MCF 10A (cell line): ENCODE results near the gene ELP5. TPM values are rescaled to one million over a fixed set of nuclear protein-coding genes. Genes with fewer than 3 reads are reported as not detected.

Experiments
- BruUV-seq: library from RNA; stranded (reverse); fragments of 400-500 nt; replicated peaks from 2 replicates; lab custom pipeline; 2021; lab: Mats Ljungman, UMichigan
- CTCF ChIA-PET: fragments of 300-600 bp; sonication (Branson Sonifier 250); formaldehyde crosslinking; extraction: SDS; loops from one replicate; lab custom pipeline; 2021; ENCODE audit warnings: antibody characterized with exemption, inconsistent platforms; lab: Yijun Ruan, JAX
- POLR2A ChIA-PET: fragments of 300-600, 350-650 bp; sonication (Branson Sonifier 250); formaldehyde crosslinking; extraction: SDS; loops from one replicate; lab custom pipeline; 2020; ENCODE audit warnings: antibody characterized with exemption, inconsistent platforms; lab: Yijun Ruan, JAX
- DNase-seq: peaks from one replicate; pipeline ENCODE4 v3.0.0-alpha.2; 2018; ENCODE audit not compliant: unreplicated experiment
- H3K27ac Mint-ChIP-seq: one replicate; pipeline ENCODE4 v1.8.0; 2022; ENCODE audit warnings: mild to moderate bottlenecking, low read depth, mixed read lengths; ENCODE audit not compliant: unreplicated experiment
- H3K27me3 Mint-ChIP-seq: one replicate; pipeline ENCODE4 v1.8.0; 2022; ENCODE audit warnings: mixed read lengths; ENCODE audit not compliant: insufficient read depth, unreplicated experiment
- H3K36me3 Mint-ChIP-seq: one replicate; pipeline ENCODE4 v1.8.0; 2022; ENCODE audit warnings: mild to moderate bottlenecking, moderate library complexity, mixed read lengths; ENCODE audit not compliant: insufficient read depth, unreplicated experiment
- H3K4me1 Mint-ChIP-seq: one replicate; pipeline ENCODE4 v1.8.0; 2022; ENCODE audit warnings: mixed read lengths; ENCODE audit not compliant: insufficient read depth, unreplicated experiment
- H3K4me3 Mint-ChIP-seq: one replicate; pipeline ENCODE4 v1.8.0; 2022; ENCODE audit warnings: mild to moderate bottlenecking, moderate library complexity, mixed read lengths; ENCODE audit not compliant: unreplicated experiment
- H3K9me3 Mint-ChIP-seq: one replicate; pipeline ENCODE4 v1.8.0; 2022; ENCODE audit warnings: mixed read lengths; ENCODE audit not compliant: unreplicated experiment
- CTCF ChIP-seq: fragments of 200-600 bp; IDR thresholded peaks from one replicate; pipeline ENCODE4 v1.8.0; 2022; ENCODE audit warnings: antibody characterized with exemption, mild to moderate bottlenecking; ENCODE audit not compliant: unreplicated experiment
- intact Hi-C: fragments of 100-400 bp; cut with micrococcal nuclease; formaldehyde crosslinking; loops from 2 replicates; pipeline ENCODE4 v1.14.1; 2022
- total RNA-seq: library from RNA; stranded (reverse); gene quantifications from 2 replicates; pipeline ENCODE4 v1.2.3, GENCODE V29; 2022

Gene ELP5
- total RNA-seq, 1 experiment from 2014 or later: 91.3 TPM

GRCh38 chr17:7260151-7260550, 8.1 kb downstream of the ELP5 start:
- no peak for TF ChIP-seq CTCF
- Mint-ChIP-seq H3K4me3 (peak overlapping the region; percentile 73), H3K36me3 (peaks cover 41% of the 10 kb centered on the region), H3K27ac (peak overlapping the region; percentile 79), H3K27me3 (no peaks in the 10 kb centered on the region), H3K4me1 (peaks cover 36% of the 10 kb centered on the region), H3K9me3 (no peaks in the 10 kb centered on the region)
- POLR2A ChIA-PET: interaction anchor here (0.9 to 7.7 kb wide), 10 partner anchors 9 to 225 kb away, joined by 3 to 92 read pairs (median 8); partner anchors contain the start of genes ACADVL, CTDNEP1, DLG4 and DVL2
- no TSS peak for BruUV-seq
- intact Hi-C loops: no loop called here
- CTCF ChIA-PET: interaction anchor here (0.9 to 1.8 kb wide), 3 partner anchors 21 to 40 kb away, joined by 4 to 7 read pairs (median 4); partner anchors contain the start of gene SLC2A4
- DNase-seq: no peak

DNA sequence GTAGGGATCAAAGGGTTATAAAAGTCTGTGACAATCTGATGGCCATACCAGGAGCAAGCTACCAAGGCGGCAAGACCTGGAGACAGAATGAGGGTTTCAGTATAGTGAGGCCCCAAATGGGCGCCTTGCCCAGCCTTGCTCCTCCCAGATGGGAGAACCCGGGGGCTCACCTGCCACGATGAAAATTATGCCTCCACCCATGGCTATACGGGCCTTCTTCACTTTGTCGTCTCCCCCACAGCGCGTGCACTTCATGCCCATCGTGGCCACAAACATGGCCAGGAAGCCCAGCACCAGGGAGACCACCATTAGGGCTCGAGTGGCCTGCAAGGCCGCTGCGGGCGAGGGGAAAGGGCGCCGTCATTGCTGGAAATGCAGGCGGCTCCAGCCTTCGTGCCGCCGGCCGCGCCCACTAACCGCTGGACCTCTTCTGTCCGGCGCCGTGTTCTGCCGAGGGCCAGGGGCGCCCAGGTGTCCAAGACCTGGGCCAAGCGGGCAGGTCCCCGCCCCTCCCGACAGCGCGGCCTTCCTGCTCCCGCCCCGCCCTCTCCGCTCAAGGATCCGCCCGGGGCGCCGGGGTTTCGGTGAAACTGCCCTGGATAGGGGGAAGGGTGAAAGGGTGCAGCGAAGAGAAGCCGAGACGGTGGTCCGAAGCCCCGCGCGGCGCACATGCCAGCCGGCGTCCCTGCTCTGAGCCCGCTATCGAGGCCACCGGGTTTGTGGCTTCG, 8.8 kb downstream of the ELP5 start:
- H3K36me3 Mint-ChIP-seq: peaks cover 35% of the 10 kb centered on the region
- DNase-seq: peak; percentile 87
- no peaks in the 10 kb centered on the region for H3K9me3 Mint-ChIP-seq
- ChIA-PET POLR2A (interaction anchor here (0.6 to 7.7 kb wide), 10 partner anchors 10 to 225 kb away, joined by 3 to 92 read pairs (median 6); partner anchors contain the start of genes ACADVL, CTDNEP1, DLG4 and DVL2), CTCF (interaction anchor here (0.6 kb wide), 1 partner anchor 160 kb away, joined by 3 read pairs; no protein-coding TSS in a partner anchor)
- H3K4me3 Mint-ChIP-seq: peak overlapping the region; percentile 73
- intact Hi-C loops: no loop called here
- peak overlapping the region; percentile 79 for H3K27ac Mint-ChIP-seq
- H3K27me3 Mint-ChIP-seq: no peaks in the 10 kb centered on the region
- H3K4me1 Mint-ChIP-seq: peaks cover 36% of the 10 kb centered on the region
- BruUV-seq: TSS peak; percentile 75
- no peak for TF ChIP-seq CTCF

DNA sequence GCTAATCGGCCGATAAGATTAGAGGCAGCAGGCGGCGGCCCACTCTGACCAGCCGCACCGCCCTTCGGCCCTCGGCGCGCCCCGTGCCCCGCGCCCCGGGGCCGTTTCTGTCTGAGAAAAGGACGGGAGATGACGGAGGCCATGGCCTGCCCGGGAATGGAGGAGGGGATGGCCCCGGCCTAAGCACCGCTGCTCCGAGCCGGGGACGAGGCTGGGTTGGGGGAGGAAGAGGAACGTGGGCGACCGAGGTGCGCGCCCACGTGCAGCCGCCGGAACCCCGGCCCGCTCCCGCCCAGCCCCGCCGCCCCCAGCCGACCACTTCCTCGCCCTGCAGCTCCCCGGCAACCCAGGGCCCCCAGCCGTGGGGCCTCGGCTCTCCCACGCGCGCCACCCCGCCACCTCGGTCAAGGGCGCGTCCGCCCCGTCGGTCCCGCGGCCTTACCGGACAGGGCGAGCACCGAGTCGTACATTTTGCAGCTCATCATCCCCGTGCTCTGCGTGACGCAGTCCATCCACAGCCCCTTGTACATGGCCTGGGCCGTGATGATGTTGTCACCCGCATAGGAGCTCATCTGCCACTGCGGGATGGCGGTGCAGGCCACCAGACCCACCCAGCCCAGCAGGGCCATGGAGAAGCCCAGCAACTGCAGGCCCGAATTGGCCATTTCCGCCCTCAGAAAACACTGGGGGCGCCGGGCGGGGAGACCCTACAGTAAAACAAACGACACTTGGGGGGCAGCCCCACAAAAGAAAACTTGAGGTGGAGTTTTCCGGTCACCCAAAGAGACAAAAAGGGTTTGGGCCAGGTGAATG, 9.6 kb downstream of the ELP5 start:
- CTCF ChIA-PET: interaction anchor here (0.6 kb wide), 1 partner anchor 159 kb away, joined by 3 read pairs; no protein-coding TSS in a partner anchor
- DNase-seq: no peak
- peak overlapping the region; percentile 79 for H3K27ac Mint-ChIP-seq
- H3K4me1 Mint-ChIP-seq: peaks cover 35% of the 10 kb centered on the region
- no peak for TF ChIP-seq CTCF
- peaks cover 27% of the 10 kb centered on the region for H3K36me3 Mint-ChIP-seq
- H3K9me3 Mint-ChIP-seq: no peaks in the 10 kb centered on the region
- POLR2A ChIA-PET: interaction anchor here (0.6 to 1.2 kb wide), 3 partner anchors 22 to 160 kb away, joined by 3 to 6 read pairs (median 4); partner anchors contain the start of genes ACADVL, DLG4 and PHF23
- no TSS peak for BruUV-seq
- H3K4me3 Mint-ChIP-seq: peak overlapping the region; percentile 73
- intact Hi-C loops: no loop called here
- H3K27me3 Mint-ChIP-seq: no peaks in the 10 kb centered on the region
